Small intestine (tissue), 7 donors: ENCODE measurements around the gene HDAC11. TPM values are rescaled to one million over a fixed set of nuclear protein-coding genes. Genes with fewer than 3 reads are reported as not detected.
"Not testable (repeated sequence)": the region's sequence is repeated elsewhere in the genome, so short reads cannot be mapped to it uniquely, and the experiment has no call there.

Source experiments
- DNase-seq, 2 donors: peaks; one replicate each; pipeline versions ENCODE4 v3.0.0 to v3.0.0-alpha.2; 2013
- FAIRE-seq: peaks from 2 replicates; lab custom pipeline; 2012; peaks lifted over from hg19 to GRCh38; lab: Jason Lieb, UNC
- H3K27ac ChIP-seq, 3 donors: one replicate each; pipeline ENCODE4 v1.5.1; 2013; ENCODE audit warnings: low read length in 2 of 3, mild to moderate bottlenecking in 2 of 3, control low read depth in 1 of 3, inconsistent platforms in 1 of 3, low read depth in 1 of 3, moderate library complexity in 1 of 3
- H3K27me3 ChIP-seq, 3 donors: one replicate each; pipeline ENCODE4 v1.6.1; 2013; ENCODE audit warnings: low read length in 3 of 3, inconsistent platforms in 1 of 3; ENCODE audit not compliant: control insufficient read depth in 3 of 3, insufficient read depth in 3 of 3
- H3K36me3 ChIP-seq, 3 donors: one replicate each; pipeline ENCODE4 v1.6.1; 2013; ENCODE audit warnings: low read length in 3 of 3, inconsistent platforms in 1 of 3, low read depth in 1 of 3, mild to moderate bottlenecking in 1 of 3, moderate library complexity in 1 of 3; ENCODE audit not compliant: control insufficient read depth in 3 of 3, insufficient read depth in 2 of 3
- H3K4me1 ChIP-seq, 3 donors: one replicate each; pipeline ENCODE4 v1.6.1; 2013; ENCODE audit warnings: low read length in 2 of 3, inconsistent platforms in 1 of 3, low read depth in 1 of 3, mild to moderate bottlenecking in 1 of 3, moderate library complexity in 1 of 3; ENCODE audit not compliant: control insufficient read depth in 3 of 3, insufficient read depth in 2 of 3
- H3K4me3 ChIP-seq, 3 donors: one replicate each; pipeline ENCODE4 v1.5.1; 2013; ENCODE audit warnings: low read length in 3 of 3, control low read depth in 1 of 3, inconsistent platforms in 1 of 3, low read depth in 1 of 3, mild to moderate bottlenecking in 1 of 3, moderate library complexity in 1 of 3
- H3K9me3 ChIP-seq, 2 donors: one replicate each; pipeline ENCODE4 v1.6.1; 2013; ENCODE audit warnings: low read depth in 1 of 2, low read length in 1 of 2; ENCODE audit not compliant: control insufficient read depth in 2 of 2, insufficient read depth in 1 of 2
- WGBS, 3 donors: extraction: QIAGEN DNeasy Blood & Tissue Kit; methylation state at CpG; one replicate each; pipeline ENCODE4 v1.1.7; 2013; 5-methylcytosine and 5-hydroxymethylcytosine counted together
- polyA plus RNA-seq, 4 donors: library from polyadenylated mRNA; stranded (reverse) in 3 of 4; unstranded in 1 of 4; fragments of 200-250 nt in 3 of 4; fragments of 120-200 nt in 1 of 4; gene quantifications; one replicate each; pipeline versions ENCODE4 v1.2.1 to v1.2.3, GENCODE V29; 2013
- donor health status: healthy with polysubstance abuse.
- donor health status: control.
- donor health status: control.
- donor health status: Bipolar disorder and iron deficiency.
- donor health status: healthy.

The HDAC11 gene
- polyA plus RNA-seq, 4 donors, result 12.4 to 20.8 (median 18.7) TPM

GRCh38 chr3:13499246-13499645, 19.1 kb downstream of the HDAC11 start:
- H3K27me3 ChIP-seq, H3K4me3 ChIP-seq, DNase-seq, FAIRE-seq, H3K9me3 ChIP-seq, H3K27ac ChIP-seq, H3K4me1 ChIP-seq: not testable (repeated sequence)
- 91 to 94% (median 94%) methylated on average over 9 to 11 of the region's 11 CpGs for WGBS, 3 donors
- peaks cover 0 to 58% (median 0%) of the 10 kb centered on the region in 3 donors for H3K36me3 ChIP-seq

- FAIRE-seq (no peak), DNase-seq (no peak)
- Histone ChIP-seq H3K4me1 (no peaks in the 10 kb centered on the region), H3K27me3 (no peaks in the 10 kb centered on the region), H3K9me3 (no peaks in the 10 kb centered on the region), H3K27ac (no peak overlapping the region), H3K4me3 (no peak overlapping the region), H3K36me3 (peaks cover 0 to 64% (median 0%) of the 10 kb centered on the region in 3 donors)
- 86 to 87% (median 87%) methylated on average over 15 of the region's 15 CpGs for WGBS, 3 donors
Measured at GRCh38 chr3:13500133-13500885, 20.2 kb downstream of the HDAC11 start.

GRCh38 chr3:13501056-13501455, 20.9 kb downstream of the HDAC11 start:
- H3K36me3 ChIP-seq, result peaks cover 0 to 70% (median 0%) of the 10 kb centered on the region in 3 donors
- FAIRE-seq, result no peak
- WGBS, 3 donors, result 88 to 92% (median 91%) methylated on average over 4 of the region's 4 CpGs
- H3K27ac ChIP-seq, result no peak overlapping the region
- no peak for DNase-seq
- no peak overlapping the region for H3K4me3 ChIP-seq
- no peaks in the 10 kb centered on the region for H3K4me1 ChIP-seq
- H3K27me3 ChIP-seq, result no peaks in the 10 kb centered on the region
- H3K9me3 ChIP-seq, result no peaks in the 10 kb centered on the region

GRCh38 chr3:13501521-13501920, 21.4 kb downstream of the HDAC11 start:
- DNase-seq (no peak), FAIRE-seq (no peak)
- Histone ChIP-seq H3K4me3 (no peak overlapping the region), H3K27me3 (no peaks in the 10 kb centered on the region), H3K4me1 (no peaks in the 10 kb centered on the region), H3K36me3 (peaks cover 0 to 71% (median 0%) of the 10 kb centered on the region in 3 donors), H3K27ac (no peak overlapping the region), H3K9me3 (no peaks in the 10 kb centered on the region)
- WGBS, 3 donors, result 85 to 98% (median 89%) methylated on average over 4 of the region's 4 CpGs

- DNase-seq, result no peak
- 92 to 95% (median 95%) methylated on average over 18 of the region's 18 CpGs for WGBS, 3 donors
- no peak overlapping the region for H3K4me3 ChIP-seq
- no peaks in the 10 kb centered on the region for H3K4me1 ChIP-seq
- no peak overlapping the region for H3K27ac ChIP-seq
- no peaks in the 10 kb centered on the region for H3K9me3 ChIP-seq
- H3K36me3 ChIP-seq, result peaks cover 0 to 71% (median 0%) of the 10 kb centered on the region in 3 donors
- no peak for FAIRE-seq
- no peaks in the 10 kb centered on the region for H3K27me3 ChIP-seq
Measured at GRCh38 chr3:13501958-13502790, 22.1 kb downstream of the HDAC11 start.

GRCh38 chr3:13502791-13503060, 22.6 kb downstream of the HDAC11 start:
- H3K27ac ChIP-seq, result no peak overlapping the region
- no peak for DNase-seq
- no peaks in the 10 kb centered on the region for H3K27me3 ChIP-seq
- peaks cover 0 to 71% (median 0%) of the 10 kb centered on the region in 3 donors for H3K36me3 ChIP-seq
- H3K4me3 ChIP-seq, result no peak overlapping the region
- no peaks in the 10 kb centered on the region for H3K4me1 ChIP-seq
- FAIRE-seq, result no peak
- WGBS, 3 donors, result 91 to 100% (median 95%) methylated on average over 4 to 8 of the region's 8 CpGs
- no peaks in the 10 kb centered on the region for H3K9me3 ChIP-seq

GRCh38 chr3:13504161-13504831, 24.2 kb downstream of the HDAC11 start:
- Histone ChIP-seq H3K27me3 (no peaks in the 10 kb centered on the region), H3K4me1 (no peaks in the 10 kb centered on the region), H3K36me3 (peaks cover 0 to 61% (median 0%) of the 10 kb centered on the region in 3 donors), H3K27ac (no peak overlapping the region), H3K9me3 (no peaks in the 10 kb centered on the region), H3K4me3 (no peak overlapping the region)
- WGBS, 3 donors, result 91 to 93% (median 93%) methylated on average over 23 of the region's 23 CpGs
- no peak for FAIRE-seq
- DNase-seq, result no peak
